C1 segment of cervical spinal cord (tissue), 14 donors: ENCODE data around the gene FANCC.

Source experiments
- DNase-seq, 14 donors: peaks; one replicate each; lab custom pipeline; 2025; lab: John Stamatoyannopoulos, UW

The FANCC gene

GRCh38 chr9:95073042-95073607 lies 244.4 kb downstream of the FANCC start:
- no peak for DNase-seq

- no peak for DNase-seq
These were observed 245.6 kb downstream of the FANCC start for GRCh38 chr9:95071925-95072324.

- DNase-seq = no peak
These were observed 246.1 kb downstream of the FANCC start for GRCh38 chr9:95071450-95071849.

GRCh38 chr9:95070549-95071021 lies 246.9 kb downstream of the FANCC start:
- DNase-seq = no peak

- no peak for DNase-seq
These were observed 249.6 kb downstream of the FANCC start for GRCh38 chr9:95067897-95068296.

- DNase-seq = no peak
These were observed 250.5 kb downstream of the FANCC start for GRCh38 chr9:95067057-95067456.

GRCh38 chr9:95065224-95065623 lies 252.3 kb downstream of the FANCC start:
- DNase-seq = peak in 2 of 14 donors; percentile 10 to 72

- DNase-seq = no peak
These were observed 254.2 kb downstream of the FANCC start for GRCh38 chr9:95063300-95063699.

- no peak for DNase-seq
These were observed 254.9 kb downstream of the FANCC start for GRCh38 chr9:95062596-95063065.

- DNase-seq = no peak
These were observed 255.5 kb downstream of the FANCC start for GRCh38 chr9:95061916-95062595.

- DNase-seq = no peak
These were observed 256.6 kb downstream of the FANCC start for GRCh38 chr9:95060916-95061315.

GRCh38 chr9:95060234-95060633 lies 257.3 kb downstream of the FANCC start:
- DNase-seq = no peak

GRCh38 chr9:95058795-95059386 lies 258.6 kb downstream of the FANCC start:
- DNase-seq = no peak

- no peak for DNase-seq
These were observed 259.3 kb downstream of the FANCC start for GRCh38 chr9:95058121-95058785.

- no peak for DNase-seq
These were observed 260.4 kb downstream of the FANCC start for GRCh38 chr9:95057101-95057500.

- DNase-seq = peak in 1 of 14 donors; percentile 20
These were observed 261.5 kb downstream of the FANCC start for GRCh38 chr9:95055851-95056551.

GRCh38 chr9:95055334-95055850 lies 262.1 kb downstream of the FANCC start:
- no peak for DNase-seq

- DNase-seq = no peak
These were observed 263.6 kb downstream of the FANCC start for GRCh38 chr9:95053611-95054570.

GRCh38 chr9:95049761-95050160 lies 267.7 kb downstream of the FANCC start:
- DNase-seq = no peak
